GM12875 (cell line): ENCODE measurements around the gene C1orf116.

Experiments
- H3K4me3 ChIP-seq: one replicate; pipeline ENCODE4 v1.5.1; 2011; ENCODE audit warnings: low read depth, low read length, control low read depth
- CTCF ChIP-seq: IDR thresholded peaks from 2 replicates; pipeline ENCODE4 v1.5.1; 2011; ENCODE audit warnings: low read depth, mild to moderate bottlenecking, control low read depth, inconsistent platforms, low read length, moderate library complexity, borderline replicate concordance; ENCODE audit not compliant: insufficient read depth

C1orf116 gene

GRCh38 chr1:207060596-207060995 lies 28.0 kb upstream of the C1orf116 start:
- no peak overlapping the region for H3K4me3 ChIP-seq
- TF ChIP-seq CTCF, result no peak

- no peak for TF ChIP-seq CTCF
- H3K4me3 ChIP-seq, result no peak overlapping the region
Observed at GRCh38 chr1:207059881-207060280, 27.3 kb upstream of the C1orf116 start.

GRCh38 chr1:207058878-207059867 lies 26.6 kb upstream of the C1orf116 start:
- no peak overlapping the region for H3K4me3 ChIP-seq
- 0 out of 2 replicates have a peak, but pooled peaks have one; percentile 11 for TF ChIP-seq CTCF

GRCh38 chr1:207058252-207058651 lies 25.7 kb upstream of the C1orf116 start:
- no peak for TF ChIP-seq CTCF
- no peak overlapping the region for H3K4me3 ChIP-seq

GRCh38 chr1:207056673-207057072 lies 24.1 kb upstream of the C1orf116 start:
- no peak overlapping the region for H3K4me3 ChIP-seq
- no peak for TF ChIP-seq CTCF

GRCh38 chr1:207055386-207056001 lies 22.9 kb upstream of the C1orf116 start:
- no peak for TF ChIP-seq CTCF
- H3K4me3 ChIP-seq, result no peak overlapping the region
